ENCODE data around the gene WDR26. TPM values are rescaled to one million over a fixed set of nuclear protein-coding genes. Genes with fewer than 3 reads are reported as not detected.

The WDR26 gene
- total and polyA plus RNA-seq, 9 of the 15 experiments (the other 6 are each of a cell fraction or from before 2014, with no cell fraction given): 11.5 to 66.0 (median 39.8) TPM

DNA sequence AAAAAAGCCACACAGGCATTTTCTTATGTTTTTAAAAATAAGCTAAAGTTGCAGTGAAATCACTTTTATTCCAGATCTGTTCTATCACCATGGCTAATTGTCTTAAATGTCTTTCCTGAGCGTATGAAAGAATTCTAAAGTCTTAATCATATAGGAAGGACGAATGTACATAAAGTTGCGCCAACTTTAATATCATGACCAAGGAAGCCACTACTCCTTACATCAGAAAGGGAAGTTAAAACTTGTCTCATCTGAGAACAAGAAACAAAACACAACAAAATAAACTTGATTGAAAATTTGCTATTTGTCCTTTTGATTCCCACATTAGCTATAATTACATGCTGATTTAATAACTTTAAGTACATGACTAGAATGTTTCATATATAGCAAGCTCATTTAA is 51.4 kb downstream of the WDR26 start:
- Histone ChIP-seq H3K9ac (ENCODE audit: insufficient read depth in 1 of 2, low read depth in 2 of 2, low read length in 2 of 2) (no peak overlapping the region), H3K9me1 (ENCODE audit: control insufficient read depth, insufficient read depth, low read length) (no peaks in the 10 kb centered on the region), H3K27me3 (ENCODE audit: control insufficient read depth in 2 of 2, insufficient read depth in 2 of 2, low read length in 2 of 2) (no peaks in the 10 kb centered on the region), H2AFZ (ENCODE audit: low read depth, low read length) (no peak overlapping the region), H3K4me2 (ENCODE audit: insufficient read depth, low read length) (no peak overlapping the region), H3K79me2 (ENCODE audit: control insufficient read depth, insufficient read depth, low read length) (no peaks in the 10 kb centered on the region), H3K36me3 (ENCODE audit: control insufficient read depth, insufficient read depth, low read length) (peaks cover 37% of the 10 kb centered on the region), H3K4me3 (no peak overlapping the region), H4K20me1 (replicated peaks; ENCODE audit: control insufficient read depth, insufficient read depth, low read length) (no peaks in the 10 kb centered on the region), H3K9me3 (replicated peaks; ENCODE audit: control insufficient read depth, insufficient read depth, low read depth, low read length) (no peaks in the 10 kb centered on the region), H3K27ac (ENCODE audit: extremely low read depth, low read depth, low read length) (no peak overlapping the region), H3K4me1 (replicated peaks in 1 of 2; ENCODE audit: control insufficient read depth in 2 of 2, insufficient read depth in 2 of 2, low read length in 2 of 2) (0 out of 5 replicates have a peak, but pooled peaks cover 0 to 2% of the 10 kb centered on the region in 2 experiments)
- 74% methylated on average over 3 of the region's 3 CpGs for WGBS (ENCODE audit: insufficient coverage, low coverage, missing lambda C conversion rate)
- DNase-seq (ENCODE audit: extremely low read depth in 1 of 4, low spot score in 3 of 4) (no peak), ATAC-seq (no peak), FAIRE-seq (no peak)
- ChIA-PET CTCF (ENCODE audit: low intra/inter-chr PET ratio) (interaction anchor here (0.6 kb wide), 1 partner anchor 232 kb away, joined by 3 read pairs; no protein-coding TSS in a partner anchor), POLR2A (interaction anchor here (0.8 to 1.7 kb wide), 6 partner anchors 9 to 26 kb away, joined by 3 to 6 read pairs (median 3); no protein-coding TSS in a partner anchor)
- BruUV-seq (replicated peaks): no TSS peak
- intact Hi-C loops (cut with micrococcal nuclease) (no loop called here), in situ Hi-C loops (cut with MboI) (no loop called here)
- TF ChIP-seq SMARCA4 (IDR thresholded peaks at IDR 0.05) (no peak), POLR2H (tag; IDR thresholded peaks at IDR 0.05; ENCODE audit: low read depth) (peak; percentile 50; the same call in 1 of the 2 replicates), POLR2G (IDR thresholded peaks at IDR 0.05; ENCODE audit: low read depth, low read length) (0 out of 2 replicates have a peak, but pooled peaks have one; percentile 6), HINFP (tag; conservative IDR thresholded peaks at IDR 0.05; ENCODE audit: low read depth) (no peak), POLR2AphosphoS2 (IDR thresholded peaks at IDR 0.05; ENCODE audit: low read length) (0 out of 2 replicates have a peak, but pooled peaks have one; percentile 64), ZNF785 (CRISPR knock-in tag; IDR thresholded peaks at IDR 0.05) (no peak), MIER1 (IDR thresholded peaks at IDR 0.05; ENCODE audit: low read depth) (no peak)

All from K562 (cell line).